ENCODE data around the gene RADIL.
A peak's percentile ranks its signal among the peaks of the same experiment; 100 is the strongest.

RADIL gene

GRCh38 chr7:4789194-4790077 lies 94.1 kb downstream of the RADIL start:
- DNase-seq = no peak

GRCh38 chr7:4788627-4789189 lies 94.8 kb downstream of the RADIL start:
- DNase-seq = no peak

GRCh38 chr7:4787947-4788626 lies 95.4 kb downstream of the RADIL start:
- DNase-seq = no peak

GRCh38 chr7:4787541-4787940 lies 96.0 kb downstream of the RADIL start:
- no peak for DNase-seq

- no peak for DNase-seq
Measured at GRCh38 chr7:4786015-4786414, 97.5 kb downstream of the RADIL start.

GRCh38 chr7:4785371-4785770 lies 98.1 kb downstream of the RADIL start:
- DNase-seq = no peak

- no peak for DNase-seq
Measured at GRCh38 chr7:4784799-4785198, 98.7 kb downstream of the RADIL start.

- DNase-seq = no peak
Measured at GRCh38 chr7:4783762-4784351, 99.7 kb downstream of the RADIL start.

- DNase-seq = no peak
Measured at GRCh38 chr7:4783292-4783652, 100.2 kb downstream of the RADIL start.

GRCh38 chr7:4782333-4783291 lies 100.9 kb downstream of the RADIL start:
- DNase-seq = no peak

GRCh38 chr7:4781366-4782069 lies 102.0 kb downstream of the RADIL start:
- no peak for DNase-seq

GRCh38 chr7:4779118-4779517 lies 104.4 kb downstream of the RADIL start:
- DNase-seq = no peak

GRCh38 chr7:4775848-4776623 lies 107.5 kb downstream of the RADIL start:
- no peak for DNase-seq

- peak; percentile 89 for DNase-seq
Measured at GRCh38 chr7:4775250-4775847, 108.2 kb downstream of the RADIL start, which contains the start of gene AP5Z1. Gene AP5Z1 (plus strand): TSS chr7:4775623. CDS start chr7:4775716, 93 bp downstream.

- no peak for DNase-seq
Measured at GRCh38 chr7:4774658-4775249, 108.8 kb downstream of the RADIL start.

- DNase-seq = no peak
Measured at GRCh38 chr7:4774007-4774406, 109.5 kb downstream of the RADIL start.

GRCh38 chr7:4772306-4772705 lies 111.2 kb downstream of the RADIL start:
- no peak for DNase-seq

- no peak for DNase-seq
Measured at GRCh38 chr7:4771737-4772136, 111.8 kb downstream of the RADIL start.

- DNase-seq = no peak
Measured at GRCh38 chr7:4770886-4771285, 112.6 kb downstream of the RADIL start.

- no peak for DNase-seq
Measured at GRCh38 chr7:4769761-4770160, 113.8 kb downstream of the RADIL start.
